ENCODE measurements around the gene GRIK1. TPM values are rescaled to one million over a fixed set of nuclear protein-coding genes. Genes with fewer than 3 reads are reported as not detected.

The GRIK1 gene
- polyA plus RNA-seq, 1 donor (not counting 4 experiments of a cell fraction or from before 2014, with no cell fraction given) = not detected

DNA sequence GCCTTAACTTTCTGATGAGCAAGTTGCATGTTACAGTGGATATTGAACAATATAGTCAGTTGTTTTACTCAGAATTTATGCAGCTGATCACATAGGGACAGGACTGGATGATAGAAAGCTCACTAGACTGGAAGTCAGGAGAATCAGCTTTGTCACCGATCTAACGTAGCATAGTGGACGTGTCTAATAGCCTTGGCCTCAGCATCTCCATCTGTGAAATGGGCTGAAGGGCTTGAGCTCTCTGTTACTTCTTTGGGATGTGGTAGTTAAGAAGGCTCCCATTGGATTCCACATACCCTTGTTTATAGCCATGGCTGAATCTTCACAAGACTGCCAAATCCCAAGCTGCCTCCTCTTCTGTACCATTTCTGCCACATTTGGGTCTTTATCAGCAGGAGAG lies 190.6 kb downstream of the GRIK1 start:
- H3K9ac ChIP-seq (ENCODE audit: control insufficient read depth, extremely low read depth, insufficient read depth, low read length) = no peak overlapping the region
- no peak overlapping the region for H3K27ac ChIP-seq (ENCODE audit: control insufficient read depth, insufficient read depth, low read length)
- H4K20me1 ChIP-seq (ENCODE audit: control insufficient read depth, extremely low read depth, insufficient read depth, low read length) = no peaks in the 10 kb centered on the region
- no peaks in the 10 kb centered on the region for H3K4me1 ChIP-seq (ENCODE audit: control insufficient read depth, extremely low read depth, insufficient read depth, low read length)
- no peak overlapping the region for H3K4me3 ChIP-seq (ENCODE audit: control insufficient read depth in 2 of 3, extremely low read depth in 1 of 3, insufficient read depth in 2 of 3, low read depth in 1 of 3, low read length in 3 of 3)
- no peaks in the 10 kb centered on the region for H3K36me3 ChIP-seq (ENCODE audit: control insufficient read depth in 2 of 2, extremely low read depth in 1 of 2, insufficient read depth in 2 of 2, low read length in 2 of 2)
- dilution Hi-C loops (cut with MboI; ENCODE audit: extremely low pct_ligation_motif_present, low sequenced_read_pairs) = no loop called here
- TF ChIP-seq EZH2 (IDR thresholded peaks at IDR 0.05; ENCODE audit: low read length) (no peak), CTCF (optimal IDR thresholded peaks at IDR 0.05 in 1 of 3, IDR thresholded peaks at IDR 0.05 in 1 of 3, conservative IDR thresholded peaks at IDR 0.05 in 1 of 3; ENCODE audit: extremely low read depth in 1 of 3, insufficient read depth in 2 of 3, low read length in 3 of 3) (no peak)
- no peak overlapping the region for H3K4me2 ChIP-seq (ENCODE audit: control insufficient read depth, extremely low read depth, insufficient read depth, low read depth, low read length)
- FAIRE-seq (no peak), DNase-seq (ENCODE audit: low read depth, low spot score) (no peak)
- H3K27me3 ChIP-seq (ENCODE audit: control insufficient read depth, extremely low read depth, insufficient read depth, low read length) = peaks cover 4% of the 10 kb centered on the region
- H2AFZ ChIP-seq (ENCODE audit: control insufficient read depth, low read length) = no peak overlapping the region
- H3K9me3 ChIP-seq (ENCODE audit: control insufficient read depth, low read depth, low read length) = no peaks in the 10 kb centered on the region
- H3K9me1 ChIP-seq (ENCODE audit: control insufficient read depth, extremely low read depth, insufficient read depth, low read length) = no peaks in the 10 kb centered on the region
- H3K79me2 ChIP-seq (ENCODE audit: control insufficient read depth, insufficient read depth, low read length) = no peaks in the 10 kb centered on the region

- DNase-seq (ENCODE audit: low read depth, low spot score) = no peak
- Histone ChIP-seq H3K27ac (ENCODE audit: control insufficient read depth, insufficient read depth, low read length) (no peak overlapping the region), H3K36me3 (ENCODE audit: control insufficient read depth in 2 of 2, extremely low read depth in 1 of 2, insufficient read depth in 2 of 2, low read length in 2 of 2) (no peaks in the 10 kb centered on the region), H2AFZ (ENCODE audit: control insufficient read depth, low read length) (no peak overlapping the region), H4K20me1 (ENCODE audit: control insufficient read depth, extremely low read depth, insufficient read depth, low read length) (no peaks in the 10 kb centered on the region), H3K4me3 (ENCODE audit: control insufficient read depth in 2 of 3, extremely low read depth in 1 of 3, insufficient read depth in 2 of 3, low read depth in 1 of 3, low read length in 3 of 3) (no peak overlapping the region), H3K9me3 (ENCODE audit: control insufficient read depth, low read depth, low read length) (no peaks in the 10 kb centered on the region), H3K9me1 (ENCODE audit: control insufficient read depth, extremely low read depth, insufficient read depth, low read length) (no peaks in the 10 kb centered on the region), H3K4me2 (ENCODE audit: control insufficient read depth, extremely low read depth, insufficient read depth, low read depth, low read length) (no peak overlapping the region), H3K4me1 (ENCODE audit: control insufficient read depth, extremely low read depth, insufficient read depth, low read length) (no peaks in the 10 kb centered on the region), H3K79me2 (ENCODE audit: control insufficient read depth, insufficient read depth, low read length) (no peaks in the 10 kb centered on the region), H3K27me3 (ENCODE audit: control insufficient read depth, extremely low read depth, insufficient read depth, low read length) (peaks cover 4% of the 10 kb centered on the region), H3K9ac (ENCODE audit: control insufficient read depth, extremely low read depth, insufficient read depth, low read length) (no peak overlapping the region)
- TF ChIP-seq CTCF (optimal IDR thresholded peaks at IDR 0.05 in 1 of 3, IDR thresholded peaks at IDR 0.05 in 1 of 3, conservative IDR thresholded peaks at IDR 0.05 in 1 of 3; ENCODE audit: extremely low read depth in 1 of 3, insufficient read depth in 2 of 3, low read length in 3 of 3) (no peak), EZH2 (IDR thresholded peaks at IDR 0.05; ENCODE audit: low read length) (no peak)
- dilution Hi-C loops (cut with MboI; ENCODE audit: extremely low pct_ligation_motif_present, low sequenced_read_pairs) = no loop called here
- FAIRE-seq = no peak
These were observed 191.2 kb downstream of the GRIK1 start for GRCh38 chr21:29748391-29749167.

Data from keratinocyte (primary cell).